GM19328 (cell line): ENCODE results near the gene VSTM1.

Experiments
- ATAC-seq: cut with Tn5 transposase; IDR thresholded peaks from one replicate; pipeline ENCODE4 v1.9.1; 2021; ENCODE audit warnings: mild to moderate bottlenecking, moderate library complexity; ENCODE audit not compliant: unreplicated experiment

VSTM1 gene

GRCh38 chr19:54013866-54014265 is 49.8 kb downstream of the VSTM1 start:
- ATAC-seq = no peak

- no peak for ATAC-seq
Observed at GRCh38 chr19:54011507-54012211, 52.0 kb downstream of the VSTM1 start.

GRCh38 chr19:54010474-54010873 is 53.2 kb downstream of the VSTM1 start:
- ATAC-seq = no peak

GRCh38 chr19:54009440-54009839 is 54.3 kb downstream of the VSTM1 start:
- ATAC-seq = no peak

- ATAC-seq = no peak
Observed at GRCh38 chr19:54002495-54003315, 61.0 kb downstream of the VSTM1 start.

- no peak for ATAC-seq
Observed at GRCh38 chr19:54001496-54001895, 62.2 kb downstream of the VSTM1 start.

- ATAC-seq = no peak
Observed at GRCh38 chr19:53999694-54000093, 64.0 kb downstream of the VSTM1 start.

- ATAC-seq = no peak
Observed at GRCh38 chr19:53998223-53998622, 65.5 kb downstream of the VSTM1 start.

GRCh38 chr19:53994811-53995210 is 68.9 kb downstream of the VSTM1 start:
- no peak for ATAC-seq

GRCh38 chr19:53993448-53993847 is 70.2 kb downstream of the VSTM1 start:
- ATAC-seq = no peak

- ATAC-seq = no peak
Observed at GRCh38 chr19:53992815-53993214, 70.9 kb downstream of the VSTM1 start.

- no peak for ATAC-seq
Observed at GRCh38 chr19:53992211-53992610, 71.5 kb downstream of the VSTM1 start.

GRCh38 chr19:53991224-53992113 is 72.2 kb downstream of the VSTM1 start, which contains the start of gene CACNG6:
TSS of gene CACNG6 (plus strand) at chr19:53991637. CDS start at chr19:53992878, 1,241 bp downstream.
- no peak for ATAC-seq
